H1 (cell line): ENCODE measurements around the gene NAV2. TPM values are rescaled to one million over a fixed set of nuclear protein-coding genes. Genes with fewer than 3 reads are reported as not detected.

Source experiments
- CTCF ChIA-PET: fragments of 300-600 bp; sonication (Branson Sonifier 250); formaldehyde crosslinking; loops from one replicate; lab custom pipeline; 2021; ENCODE audit not compliant: partially characterized antibody; lab: Charles Lee
- POLR2A ChIA-PET: fragments of 300-600 bp; sonication (Branson Sonifier 250); formaldehyde crosslinking; loops from one replicate; lab custom pipeline; 2021; ENCODE audit warnings: inconsistent platforms; ENCODE audit not compliant: partially characterized antibody; lab: Charles Lee
- DNase-seq, 2 experiments: peaks; one replicate each; pipeline versions ENCODE4 v3.0.0 to v3.0.0-alpha.2; 2010 to 2022; ENCODE audit warnings: low spot score in 2 of 2, low read depth in 1 of 2, mixed read lengths in 1 of 2
- FAIRE-seq: peaks from 2 replicates; lab custom pipeline; 2011; peaks lifted over from hg19 to GRCh38; lab: Jason Lieb, UNC
- H2AFZ ChIP-seq: 2 replicates; pipeline ENCODE4 v1.8.1; 2012; ENCODE audit warnings: low read length, inconsistent platforms
- H2AK5ac ChIP-seq: 2 replicates; pipeline ENCODE4 v1.6.1; 2013; ENCODE audit warnings: low read depth, low read length
- H2BK120ac ChIP-seq: replicated peaks from 2 replicates; pipeline ENCODE3; 2013; ENCODE audit warnings: low read depth, low read length, inconsistent platforms
- H2BK12ac ChIP-seq: 2 replicates; pipeline ENCODE4 v1.6.1; 2013; ENCODE audit warnings: low read depth, low read length
- H2BK15ac ChIP-seq: 2 replicates; pipeline ENCODE4 v1.6.1; 2013; ENCODE audit warnings: low read length
- H2BK20ac ChIP-seq: 2 replicates; pipeline ENCODE4 v1.6.1; 2013; ENCODE audit warnings: low read length
- H2BK5ac ChIP-seq: 2 replicates; pipeline ENCODE4 v1.6.1; 2013; ENCODE audit warnings: low read depth, low read length
- H3K14ac ChIP-seq: 2 replicates; pipeline ENCODE4 v1.6.1; 2013; ENCODE audit warnings: inconsistent platforms; ENCODE audit not compliant: insufficient read length
- H3K18ac ChIP-seq: 2 replicates; pipeline ENCODE4 v1.6.1; 2013; ENCODE audit warnings: low read length; ENCODE audit errors: extremely low read depth
- H3K23ac ChIP-seq: 2 replicates; pipeline ENCODE4 v1.6.1; 2013; ENCODE audit warnings: inconsistent platforms; ENCODE audit not compliant: insufficient read length
- H3K23me2 ChIP-seq: 2 replicates; pipeline ENCODE4 v1.6.1; 2013; ENCODE audit warnings: low read depth, low read length
- H3K27ac ChIP-seq: 2 replicates; pipeline ENCODE4 v1.6.1; 2011; ENCODE audit warnings: low read depth, low read length, inconsistent platforms
- H3K27me3 ChIP-seq, 4 experiments: replicated peaks in 1 of 4; 1 replicate in 1 of 4; 2 replicates in 3 of 4; pipeline versions ENCODE4 v1.6.1 to v1.8.1; 2011 to 2013; ENCODE audit warnings: low read length in 3 of 4, mild to moderate bottlenecking in 3 of 4, inconsistent platforms in 2 of 4, mixed read lengths in 2 of 4, moderate library complexity in 1 of 4; ENCODE audit not compliant: control insufficient read depth in 3 of 4, insufficient read depth in 3 of 4; ENCODE audit errors: extremely low read depth in 1 of 4
- H3K36me3 ChIP-seq, 4 experiments: 2 replicates each; pipeline versions ENCODE4 v1.6.1 to v1.8.1; 2011 to 2013; ENCODE audit warnings: mild to moderate bottlenecking in 4 of 4, low read length in 3 of 4, moderate library complexity in 2 of 4, control low read depth in 1 of 4, inconsistent platforms in 1 of 4; ENCODE audit not compliant: insufficient read depth in 4 of 4, control insufficient read depth in 2 of 4
- H3K4ac ChIP-seq: replicated peaks from 2 replicates; pipeline ENCODE3; 2013; ENCODE audit warnings: low read length, low read depth, mixed read lengths, inconsistent platforms; ENCODE audit not compliant: insufficient read length
- H3K4me1 ChIP-seq, 4 experiments: replicated peaks in 1 of 4; 1 replicate in 1 of 4; 2 replicates in 3 of 4; pipeline versions ENCODE4 v1.6.1 to v1.8.1; 2011 to 2013; ENCODE audit warnings: low read length in 3 of 4, inconsistent platforms in 2 of 4, mixed read lengths in 1 of 4; ENCODE audit not compliant: insufficient read depth in 4 of 4, control insufficient read depth in 3 of 4
- H3K4me2 ChIP-seq, 2 experiments: 2 replicates each; pipeline versions ENCODE4 v1.6.1 to v1.8.1; 2011 to 2013; ENCODE audit warnings: low read depth in 2 of 2, low read length in 2 of 2, control low read depth in 1 of 2, inconsistent platforms in 1 of 2, mild to moderate bottlenecking in 1 of 2; ENCODE audit not compliant: insufficient read depth in 1 of 2
- H3K4me3 ChIP-seq, 4 experiments: fragments of 200-600, 300-600 bp in 1 of 4; sonication (generic), shearing (Covaris generic), sonication (Bioruptor Twin) in 1 of 4; 2 replicates each; pipeline versions ENCODE4 v1.5.1 to v1.8.1; 2011 to 2016; ENCODE audit warnings: low read length in 4 of 4, low read depth in 3 of 4, control low read depth in 2 of 4, inconsistent platforms in 2 of 4, mild to moderate bottlenecking in 2 of 4, mixed read lengths in 1 of 4, moderate library complexity in 1 of 4; ENCODE audit not compliant: insufficient read depth in 2 of 4; ENCODE audit errors: extremely low read depth in 1 of 4
- H3K56ac ChIP-seq: replicated peaks from 2 replicates; pipeline ENCODE3; 2013; ENCODE audit warnings: low read depth, mild to moderate bottlenecking, mixed read lengths, low read length, inconsistent platforms; ENCODE audit not compliant: insufficient read length
- H3K79me1 ChIP-seq: 2 replicates; pipeline ENCODE4 v1.6.1; 2013; ENCODE audit warnings: low read depth, low read length, control low read depth
- H3K79me2 ChIP-seq, 2 experiments: 2 replicates each; pipeline versions ENCODE4 v1.6.1 to v1.8.1; 2012 to 2013; ENCODE audit warnings: low read length in 2 of 2, mild to moderate bottlenecking in 2 of 2, inconsistent platforms in 1 of 2; ENCODE audit not compliant: insufficient read depth in 2 of 2, control insufficient read depth in 1 of 2
- H3K9ac ChIP-seq, 4 experiments: replicated peaks in 1 of 4; 1 replicate in 1 of 4; 2 replicates in 3 of 4; pipeline versions ENCODE4 v1.6.1 to v1.8.1; 2011 to 2013; ENCODE audit warnings: low read depth in 3 of 4, low read length in 3 of 4, control low read depth in 2 of 4, mild to moderate bottlenecking in 2 of 4, moderate library complexity in 2 of 4, inconsistent platforms in 1 of 4; ENCODE audit errors: extremely low read depth in 1 of 4
- H3K9me3 ChIP-seq, 2 experiments: 2 replicates each; pipeline versions ENCODE4 v1.6.1 to v1.8.1; 2012 to 2013; ENCODE audit warnings: mild to moderate bottlenecking in 2 of 2, moderate library complexity in 2 of 2, control low read depth in 1 of 2, inconsistent platforms in 1 of 2, low read depth in 1 of 2, low read length in 1 of 2, mixed read lengths in 1 of 2; ENCODE audit not compliant: insufficient read depth in 2 of 2
- H4K20me1 ChIP-seq, 2 experiments: replicated peaks in 1 of 2; 2 replicates each; pipeline versions ENCODE3 to v1.8.1; 2011 to 2013; ENCODE audit warnings: inconsistent platforms in 2 of 2, low read length in 2 of 2, mild to moderate bottlenecking in 1 of 2; ENCODE audit not compliant: insufficient read depth in 2 of 2, control insufficient read depth in 1 of 2
- H4K5ac ChIP-seq: 2 replicates; pipeline ENCODE4 v1.6.1; 2013; ENCODE audit warnings: low read length, low read depth, mixed read lengths, inconsistent platforms; ENCODE audit not compliant: insufficient read length
- H4K8ac ChIP-seq: 2 replicates; pipeline ENCODE4 v1.8.0; 2013; ENCODE audit warnings: mild to moderate bottlenecking, moderate library complexity, low read length, inconsistent platforms; ENCODE audit not compliant: insufficient read depth; ENCODE audit errors: extremely low read depth
- H4K91ac ChIP-seq: replicated peaks from 2 replicates; pipeline ENCODE3; 2013; ENCODE audit warnings: low read length, mixed read lengths, inconsistent platforms; ENCODE audit not compliant: insufficient read length
- ASH2L ChIP-seq: fragments of 200-600, 300-600 bp; sonication (generic); IDR thresholded peaks from one replicate; pipeline ENCODE4 v1.7.1; 2017; ENCODE audit warnings: low read length
- BCL11A ChIP-seq, 2 experiments: IDR thresholded peaks; one replicate each; pipeline ENCODE4 v1.6.1; 2011; ENCODE audit warnings: low read depth in 2 of 2, low read length in 2 of 2, mild to moderate bottlenecking in 2 of 2
- FOSL1 ChIP-seq: IDR thresholded peaks from 2 replicates; pipeline ENCODE4 v1.6.1; 2011; ENCODE audit warnings: mild to moderate bottlenecking, low read depth, low read length, moderate library complexity; ENCODE audit not compliant: insufficient read depth
- GTF2F1 ChIP-seq: IDR thresholded peaks from 2 replicates; pipeline ENCODE4 v1.6.1; 2012; ENCODE audit warnings: low read depth, low read length, improper control_type of control experiment, borderline replicate concordance
- NANOG ChIP-seq: IDR thresholded peaks from 2 replicates; pipeline ENCODE4 v1.6.1; 2011; ENCODE audit warnings: low read length, low read depth, mild to moderate bottlenecking, inconsistent platforms; ENCODE audit not compliant: insufficient read depth, poor library complexity, severe bottlenecking
- RFX5 ChIP-seq: IDR thresholded peaks from 2 replicates; pipeline ENCODE4 v1.6.1; 2011; ENCODE audit warnings: low read depth, low read length, improper control_type of control experiment, borderline replicate concordance
- SIRT6 ChIP-seq: IDR thresholded peaks from one replicate; pipeline ENCODE4 v1.7.1; 2012; ENCODE audit warnings: low read length, inconsistent platforms
- SIX5 ChIP-seq: IDR thresholded peaks from 2 replicates; pipeline ENCODE4 v1.6.1; 2011; ENCODE audit warnings: mild to moderate bottlenecking, low read depth, low read length
- SP2 ChIP-seq: IDR thresholded peaks from 2 replicates; pipeline ENCODE4 v1.6.1; 2012; ENCODE audit warnings: mild to moderate bottlenecking, low read length, inconsistent platforms
- SP4 ChIP-seq: IDR thresholded peaks from 2 replicates; pipeline ENCODE4 v1.6.1; 2012; ENCODE audit warnings: low read length, inconsistent platforms
- SUZ12 ChIP-seq: fragments of 200-600 bp; sonication (generic); IDR thresholded peaks from 2 replicates; pipeline ENCODE4 v1.6.1; 2012; ENCODE audit warnings: mild to moderate bottlenecking, inconsistent platforms, low read length, moderate library complexity, mixed read lengths
- TBP ChIP-seq: IDR thresholded peaks from 2 replicates; pipeline ENCODE4 v1.6.1; 2011; ENCODE audit warnings: low read depth, low read length, improper control_type of control experiment
- TEAD4 ChIP-seq: IDR thresholded peaks from 2 replicates; pipeline ENCODE4 v1.6.1; 2012; ENCODE audit warnings: low read depth, low read length, inconsistent platforms, mixed read lengths
- YY1 ChIP-seq: IDR thresholded peaks from 2 replicates; pipeline ENCODE4 v1.6.1; 2011; ENCODE audit warnings: low read depth, mild to moderate bottlenecking, low read length
- WGBS, 2 experiments: shearing (Covaris generic) in 1 of 2; methylation state at CpG; one replicate each; pipeline versions ENCODE4 v1.1.6 to v1.1.7; 2013 to 2015; ENCODE audit warnings: low lambda C conversion rate in 2 of 2, mixed read lengths in 2 of 2, inconsistent platforms in 1 of 2, low coverage in 1 of 2, missing lambda C conversion rate in 1 of 2; ENCODE audit not compliant: insufficient replicate concordance in 2 of 2, insufficient coverage in 1 of 2, insufficient read length in 1 of 2; ENCODE audit errors: extremely low coverage in 1 of 2, missing lambda C conversion rate in 1 of 2; 5-methylcytosine and 5-hydroxymethylcytosine counted together
- polyA plus RNA-seq, 7 experiments: library from polyadenylated mRNA; depleted of rRNA in 3 of 7; stranded (reverse) in 5 of 7; unstranded in 2 of 7; fragments of >200 nt in 5 of 7; fragments of 200-250 nt in 2 of 7; gene quantifications; 1 replicate in 5 of 7; 2 replicates in 1 of 7; 4 replicates in 1 of 7; pipeline versions ENCODE4 v1.2.1 to v1.2.3, GENCODE V29; 2011 to 2013; ENCODE audit warnings: missing spikeins in 2 of 7, mixed read lengths in 2 of 7
- total RNA-seq: library from RNA; stranded (reverse); fragmentation: NEBNext Ultra II Directional; extraction: Animal tissue kit (Norgen Biotek cat#: 25700); gene quantifications from 2 replicates; pipeline ENCODE4 v1.2.1, GENCODE V29; 2021

The NAV2 gene
- total and polyA plus RNA-seq, 2 of the 8 experiments (the other 6 are each of a cell fraction or from before 2014, with no cell fraction given) = 35.6 to 73.6 TPM

DNA sequence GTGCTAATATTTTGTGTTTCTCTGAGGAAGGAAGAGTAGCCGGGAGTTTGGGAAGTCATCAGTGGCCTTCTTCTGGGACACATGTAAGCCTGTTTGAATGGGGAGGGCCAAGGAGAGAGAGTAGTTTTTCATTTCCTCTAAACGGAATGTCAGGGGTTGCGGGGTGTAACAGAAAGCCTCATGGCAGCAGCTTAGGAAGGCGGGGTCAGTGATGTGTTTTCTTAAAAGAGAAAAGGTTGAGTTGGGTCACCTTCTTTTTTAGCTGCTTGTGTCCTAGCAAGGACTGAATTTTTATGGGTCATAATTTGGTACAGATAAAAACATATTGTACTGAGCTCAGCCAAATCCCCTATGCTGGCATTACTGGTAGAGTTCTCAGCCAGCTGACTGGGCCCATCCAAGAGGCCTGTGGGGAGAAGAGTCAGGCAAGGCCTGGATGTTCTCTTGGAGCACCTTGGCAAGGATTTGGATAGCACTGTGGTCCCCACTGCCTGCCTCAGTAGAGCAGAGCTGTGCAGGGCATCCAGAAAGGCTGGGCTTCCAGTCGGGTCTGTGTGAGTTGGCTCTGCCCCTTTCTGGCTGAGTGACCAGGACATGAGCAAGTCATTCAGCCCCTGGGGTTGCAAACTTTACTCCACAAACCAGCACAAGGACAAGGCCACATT is 29.4 kb upstream of the NAV2 start:
- H2AFZ ChIP-seq = no peak overlapping the region
- H2BK12ac ChIP-seq = no peak overlapping the region
- no peak overlapping the region for H4K5ac ChIP-seq
- H2AK5ac ChIP-seq = no peak overlapping the region
- no peak overlapping the region for H3K14ac ChIP-seq
- H3K18ac ChIP-seq = no peak overlapping the region
- peaks cover 0 to 2% of the 10 kb centered on the region in 2 experiments for H4K20me1 ChIP-seq
- CTCF ChIA-PET = interaction anchor here (0.6 kb wide), 2 partner anchors 15 to 79 kb away, joined by 3 to 4 read pairs; no protein-coding TSS in a partner anchor
- TF ChIP-seq SP2 (no peak), NANOG (no peak), ASH2L (no peak), TEAD4 (no peak), SUZ12 (no peak), TBP (no peak), YY1 (no peak), FOSL1 (no peak), SIRT6 (no peak), BCL11A (IDR thresholded peaks at IDR 0.05; ENCODE audit: low read depth in 2 of 2, low read length in 2 of 2) (no peak), SP4 (no peak), GTF2F1 (no peak), RFX5 (no peak), SIX5 (no peak)
- TF ChIP-seq, all 59 proteins: peak for 0
- Histone ChIP-seq H2BK5ac (no peak overlapping the region), H4K91ac (no peak overlapping the region), H3K79me1 (no peaks in the 10 kb centered on the region), H3K23me2 (no peaks in the 10 kb centered on the region), H3K9ac (no peak overlapping the region), H3K4me3 (no peak overlapping the region), H3K4me2 (no peak overlapping the region), H3K27ac (no peak overlapping the region), H2BK15ac (no peak overlapping the region), H3K79me2 (no peaks in the 10 kb centered on the region), H4K8ac (no peak overlapping the region), H2BK20ac (no peak overlapping the region), H3K4me1 (peaks cover 1 to 9% (median 7%) of the 10 kb centered on the region in 4 experiments; a peak in 5 of 7 replicates), H3K27me3 (peaks cover 0 to 2% (median 0%) of the 10 kb centered on the region in 4 experiments; a peak in 2 of 7 replicates), H2BK120ac (no peak overlapping the region), H3K36me3 (no peaks in the 10 kb centered on the region), H3K4ac (no peak overlapping the region), H3K9me3 (no peaks in the 10 kb centered on the region), H3K56ac (no peak overlapping the region), H3K23ac (no peak overlapping the region)
- 78% methylated on average over 5 of the region's 5 CpGs; no CpG with 5 or more reads in 1 of the 2 experiments for WGBS, 2 experiments
- POLR2A ChIA-PET = interaction anchor here (1.2 kb wide), 1 partner anchor 29 kb away, joined by 4 read pairs; the partner anchor contains the start of gene NAV2
- FAIRE-seq (no peak), DNase-seq (no peak)
